Pancreas (tissue), 10 donors: ENCODE results near the gene KIF18A. TPM values are rescaled to one million over a fixed set of nuclear protein-coding genes. Genes with fewer than 3 reads are reported as not detected.
"Not testable (repeated sequence)": the region's sequence is repeated elsewhere in the genome, so short reads cannot be mapped to it uniquely, and the experiment has no call there.

ENCODE experiments used
- ATAC-seq, 4 donors: fragments of 200-7000 bp; cut with Tn5 transposase; one replicate each; pipeline versions ENCODE4 v1.8.0 to v1.9.1; 2020; ENCODE audit warnings: mild to moderate bottlenecking in 4 of 4, moderate library complexity in 4 of 4
- DNase-seq, 6 donors: peaks; one replicate each; pipeline ENCODE4 v3.0.0-alpha.2; 2020
- FAIRE-seq: peaks from 2 replicates; lab custom pipeline; 2012; peaks lifted over from hg19 to GRCh38; lab: Jason Lieb, UNC
- H3K27ac ChIP-seq, 4 donors: fragments of 200-600 bp; sonication (generic); 1 replicate in 3 of 4; 2 replicates in 1 of 4; pipeline versions ENCODE4 v1.5.0 to v1.8.0; 2020
- H3K27me3 ChIP-seq, 4 donors: fragments of 200-600 bp; one replicate each; pipeline ENCODE4 v1.8.0; 2021
- H3K36me3 ChIP-seq, 3 donors: fragments of 200-600 bp; sonication (generic) in 1 of 3; one replicate each; pipeline versions ENCODE4 v1.5.0 to v1.8.0; 2020 to 2021
- H3K4me1 ChIP-seq, 3 donors: fragments of 200-600 bp; one replicate each; pipeline ENCODE4 v1.8.0; 2021
- H3K4me3 ChIP-seq, 4 donors: fragments of 200-600 bp; sonication (generic) in 2 of 4; one replicate each; pipeline versions ENCODE4 v1.5.0 to v1.8.0; 2020 to 2021
- H3K9me3 ChIP-seq, 4 donors: fragments of 200-600 bp; one replicate each; pipeline ENCODE4 v1.8.0; 2021
- CTCF ChIP-seq, 4 donors: fragments of 200-600 bp; sonication (generic) in 3 of 4; IDR thresholded peaks; one replicate each; pipeline versions ENCODE4 v1.5.0 to v1.8.0; 2021; ENCODE audit warnings: antibody characterized with exemption in 4 of 4
- WGBS, 2 donors: extraction: QIAGEN DNeasy Blood & Tissue Kit; methylation state at CpG; one replicate each; pipeline ENCODE4 v1.1.7; 2013; 5-methylcytosine and 5-hydroxymethylcytosine counted together
- intact Hi-C, 3 donors: fragments of 100-400 bp; cut with DNase I; formaldehyde crosslinking; loops; one replicate each; pipeline versions ENCODE4 v1.11.1 to v1.14.2; 2022
- polyA plus RNA-seq, 2 donors: library from polyadenylated mRNA; stranded (reverse); fragments of 200-250 nt; gene quantifications; one replicate each; pipeline ENCODE4 v1.2.3, GENCODE V29; 2013
- total RNA-seq, 6 donors: library from RNA; stranded (reverse); fragmentation: NEBNext Ultra II Directional in 4 of 6; extraction: Animal tissue kit (Norgen Biotek cat#: 25700) in 4 of 6; gene quantifications; one replicate each; pipeline versions ENCODE4 v1.2.1 to v1.2.4, GENCODE V29; 2021 to 2023
- donor health status: healthy with polysubstance abuse.
- donor health status: DM: no; HTN: no; CAD: no; lungs with moderate emphysema.
- donor health status: DM: no; HTN: no; CAD: no.
- donor health status: control.
- donor health status: control.
- donor health status: Bipolar disorder and iron deficiency.
- donor health status: DM: yes; HTN: yes; CAD: no.
- donor health status: DM: no; HTN: no; CAD: no.
- donor health status: DM: no; HTN: no; CAD: no.
- donor health status: DM: yes; HTN: yes; CAD: no.

Gene KIF18A
- total and polyA plus RNA-seq, 8 donors, result 0.04 to 1.1 (median 0.29) TPM; not detected in 1

- DNase-seq (no peak), FAIRE-seq (no peak), ATAC-seq (no peak)
- Histone ChIP-seq H3K27ac (no peak overlapping the region), H3K9me3 (no peaks in the 10 kb centered on the region), H3K4me1 (peaks cover 0 to 9% (median 8%) of the 10 kb centered on the region in 3 donors), H3K36me3 (no peaks in the 10 kb centered on the region), H3K27me3 (no peaks in the 10 kb centered on the region), H3K4me3 (no peak overlapping the region)
- 90 to 98% methylated on average over 1 of the region's 1 CpG for WGBS, 2 donors
- no peak for TF ChIP-seq CTCF (IDR thresholded peaks at IDR 0.05)
- intact Hi-C loops, result no loop called here
Observed at GRCh38 chr11:28104425-28104824, 3.5 kb downstream of the KIF18A start.

GRCh38 chr11:28102300-28102699, 5.7 kb downstream of the KIF18A start:
- H3K27ac ChIP-seq, ATAC-seq, H3K4me3 ChIP-seq, H3K36me3 ChIP-seq, DNase-seq, H3K27me3 ChIP-seq, FAIRE-seq, intact Hi-C loops, H3K4me1 ChIP-seq, H3K9me3 ChIP-seq: not testable (repeated sequence)
- WGBS, 2 donors, result 89 to 93% methylated on average over 4 of the region's 4 CpGs

- intact Hi-C loops, result no loop called here
- no peak overlapping the region for H3K4me3 ChIP-seq
- H3K27ac ChIP-seq, result no peak overlapping the region
- 63 to 66% methylated on average over 2 of the region's 2 CpGs for WGBS, 2 donors
- ATAC-seq (no peak), DNase-seq (no peak), FAIRE-seq (no peak)
- TF ChIP-seq CTCF (IDR thresholded peaks at IDR 0.05), result no peak
- H3K4me1 ChIP-seq, result no peaks in the 10 kb centered on the region
- H3K27me3 ChIP-seq, result no peaks in the 10 kb centered on the region
- no peaks in the 10 kb centered on the region for H3K36me3 ChIP-seq
- H3K9me3 ChIP-seq, result no peaks in the 10 kb centered on the region
Observed at GRCh38 chr11:28100665-28101064, 7.3 kb downstream of the KIF18A start.

- H3K9me3 ChIP-seq, result no peaks in the 10 kb centered on the region
- H3K4me1 ChIP-seq, result no peaks in the 10 kb centered on the region
- H3K36me3 ChIP-seq, result no peaks in the 10 kb centered on the region
- no peaks in the 10 kb centered on the region for H3K27me3 ChIP-seq
- ATAC-seq, result no peak
- no peak overlapping the region for H3K27ac ChIP-seq
- no peak for DNase-seq
- WGBS, 2 donors, result 22 to 27% methylated on average over 1 of the region's 1 CpG
- no peak for TF ChIP-seq CTCF (IDR thresholded peaks at IDR 0.05)
- no peak for FAIRE-seq
- H3K4me3 ChIP-seq, result no peak overlapping the region
- intact Hi-C loops, result no loop called here
Observed at GRCh38 chr11:28099715-28100114, 8.2 kb downstream of the KIF18A start.

- intact Hi-C loops, result no loop called here
- Histone ChIP-seq H3K27ac (no peak overlapping the region), H3K9me3 (no peaks in the 10 kb centered on the region), H3K27me3 (no peaks in the 10 kb centered on the region), H3K36me3 (no peaks in the 10 kb centered on the region), H3K4me1 (no peaks in the 10 kb centered on the region), H3K4me3 (no peak overlapping the region)
- DNase-seq (no peak), FAIRE-seq (no peak), ATAC-seq (no peak)
- 39% methylated on average over 1 of the region's 1 CpG for WGBS, 2 donors
- no peak for TF ChIP-seq CTCF (IDR thresholded peaks at IDR 0.05)
Observed at GRCh38 chr11:28098257-28098656, 9.7 kb downstream of the KIF18A start.

GRCh38 chr11:28092786-28093185, 15.2 kb downstream of the KIF18A start:
- no peak for DNase-seq
- H3K36me3 ChIP-seq, result no peaks in the 10 kb centered on the region
- H3K4me3 ChIP-seq, result no peak overlapping the region
- no peak overlapping the region for H3K27ac ChIP-seq
- H3K4me1 ChIP-seq, result no peaks in the 10 kb centered on the region
- no peak for TF ChIP-seq CTCF (IDR thresholded peaks at IDR 0.05)
- intact Hi-C loops, result no loop called here
- H3K27me3 ChIP-seq, result no peaks in the 10 kb centered on the region
- ATAC-seq, result no peak
- no peak for FAIRE-seq
- no peaks in the 10 kb centered on the region for H3K9me3 ChIP-seq
